AG08396 (cell line): Measurements from ENCODE around the gene MCRIP2.

Experiments used
- DNase-seq: peaks from one replicate; pipeline ENCODE4 v3.0.0; 2012; ENCODE audit warnings: low spot score, mixed read lengths

MCRIP2 gene

DNA sequence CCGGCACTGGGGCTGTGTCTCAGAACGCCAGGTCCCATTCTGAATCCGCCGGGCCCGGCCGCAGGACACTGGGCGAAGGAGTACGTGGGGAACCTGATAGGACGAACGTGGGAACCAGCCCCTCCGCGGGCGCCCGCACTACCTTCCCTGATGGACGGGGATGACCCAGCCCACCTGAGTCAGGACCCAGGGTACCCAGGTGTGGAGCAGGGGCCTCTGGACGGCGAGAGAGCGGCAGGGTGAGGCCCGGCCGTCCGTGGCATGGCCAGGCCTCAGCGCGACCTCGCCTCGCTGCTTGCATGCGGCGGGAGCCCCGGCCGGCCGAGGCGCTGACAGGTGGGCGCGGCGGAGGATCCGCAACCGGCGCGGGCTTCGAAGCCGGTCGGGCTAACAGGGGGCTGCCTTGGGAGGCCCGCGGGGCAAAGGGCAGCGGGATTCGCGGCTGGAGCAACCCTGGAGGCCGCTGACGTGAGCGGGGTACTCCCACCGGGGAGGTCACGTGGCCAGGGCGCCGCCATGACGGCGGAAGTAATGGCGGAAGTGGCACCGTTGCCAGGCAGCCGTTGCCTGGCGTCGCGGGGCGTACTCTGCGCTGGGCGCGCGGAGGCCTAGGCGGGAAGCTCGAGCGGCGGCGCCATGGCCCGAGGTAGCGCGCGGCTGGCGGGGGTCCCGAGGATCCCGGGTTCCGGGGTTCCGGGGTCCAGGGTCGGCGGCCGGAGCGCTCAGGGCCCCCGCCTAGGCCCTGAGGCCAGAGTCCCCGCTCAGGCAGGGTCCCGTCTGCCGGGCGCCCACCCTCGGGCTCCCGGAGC, 7.4 kb downstream of the MCRIP2 start, which contains the start of gene WDR90:
TSS of gene WDR90 (plus strand) at position 585 of the 809 bp plus-strand sequence. CDS start at position 637, 52 bp downstream.
- peak; percentile 99 for DNase-seq

DNA sequence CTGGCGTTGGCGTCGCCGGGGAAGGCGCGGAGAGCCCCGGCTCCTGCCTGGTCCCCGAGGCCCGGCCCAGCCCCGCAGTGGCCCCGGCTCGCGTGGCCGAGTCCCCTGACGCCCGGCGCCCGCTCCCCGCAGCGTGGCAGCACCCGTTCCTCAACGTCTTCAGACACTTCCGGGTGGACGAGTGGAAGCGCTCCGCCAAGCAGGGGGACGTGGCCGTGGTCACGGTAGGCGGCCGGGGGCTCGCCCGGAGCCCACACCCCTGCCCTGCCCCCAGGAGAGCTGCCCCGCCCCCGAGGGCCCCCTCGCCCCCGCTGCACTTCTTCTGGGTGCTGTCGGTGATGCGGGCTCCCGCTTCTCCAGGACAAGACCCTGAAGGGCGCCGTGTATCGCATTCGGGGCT, 8.0 kb downstream of the MCRIP2 start:
- peak; percentile 72 for DNase-seq

- no peak for DNase-seq
Measured at GRCh38 chr16:651844-652243, 10.2 kb downstream of the MCRIP2 start.

- no peak for DNase-seq
Measured at GRCh38 chr16:652454-653305, 11.1 kb downstream of the MCRIP2 start.

- no peak for DNase-seq
Measured at GRCh38 chr16:654034-654433, 12.4 kb downstream of the MCRIP2 start.

DNA sequence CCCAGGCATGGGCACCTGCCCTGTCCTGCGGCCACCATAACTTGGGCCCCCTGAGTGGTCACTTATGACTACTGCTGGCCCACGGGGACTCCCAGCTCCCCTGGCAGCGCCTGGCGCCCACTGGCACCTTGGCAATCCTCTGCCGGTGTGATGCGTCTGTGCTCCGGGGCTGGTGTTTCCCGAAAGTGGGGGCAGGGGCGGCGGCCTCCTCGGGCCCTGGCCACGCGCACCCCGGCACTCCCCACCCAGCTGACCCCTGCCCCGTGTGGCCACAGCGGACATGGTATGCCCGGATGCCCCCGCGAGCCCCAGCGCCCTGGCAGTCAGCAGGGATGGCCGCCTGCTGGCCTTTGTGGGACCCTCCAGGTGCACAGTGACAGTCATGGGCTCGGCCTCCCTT, 15.9 kb downstream of the MCRIP2 start:
- DNase-seq = no peak

DNA sequence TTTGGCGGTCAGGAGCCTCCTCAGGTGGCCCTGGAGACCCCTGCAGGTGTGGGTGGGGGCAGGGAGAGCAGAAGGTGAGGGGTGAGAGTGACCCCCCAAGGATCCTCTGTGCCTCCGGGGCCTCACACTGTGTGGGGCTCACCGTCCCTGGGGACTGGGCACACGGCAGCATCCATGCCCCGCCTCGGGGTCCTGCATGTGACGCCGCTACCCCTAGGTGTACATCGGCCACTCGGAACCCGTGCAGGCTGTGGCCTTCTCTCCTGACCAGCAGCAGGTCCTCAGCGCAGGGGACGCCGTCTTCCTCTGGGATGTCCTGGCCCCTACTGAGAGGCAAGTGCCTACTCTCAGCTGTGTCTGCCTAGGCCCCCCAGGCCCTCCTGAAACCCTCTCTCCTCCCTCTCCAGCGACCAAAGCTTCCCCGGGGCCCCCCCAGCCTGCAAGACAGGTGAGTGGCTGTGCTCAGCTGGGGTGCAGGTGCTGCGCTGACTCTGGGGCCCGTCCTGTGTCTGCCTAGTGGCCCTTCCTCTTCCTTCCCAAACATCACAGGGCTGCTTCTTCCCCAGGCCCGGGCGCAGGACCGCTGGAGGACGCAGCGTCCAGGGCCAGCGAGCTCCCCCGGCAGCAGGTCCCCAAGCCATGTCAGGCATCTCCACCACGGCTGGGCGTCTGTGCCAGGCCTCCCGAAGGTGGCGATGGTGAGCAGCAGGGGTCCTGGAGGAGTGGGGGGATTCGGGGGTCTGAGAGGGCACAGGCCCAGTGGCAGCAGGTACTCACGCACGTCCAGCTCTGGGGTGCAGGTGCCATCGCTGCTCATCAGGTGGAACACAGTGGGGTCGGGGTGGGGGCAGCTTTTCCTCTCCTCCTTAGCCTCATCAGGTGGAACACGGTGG, 17.3 kb downstream of the MCRIP2 start:
- no peak for DNase-seq

- no peak for DNase-seq
Measured at GRCh38 chr16:659618-660017, 18.0 kb downstream of the MCRIP2 start.

DNA sequence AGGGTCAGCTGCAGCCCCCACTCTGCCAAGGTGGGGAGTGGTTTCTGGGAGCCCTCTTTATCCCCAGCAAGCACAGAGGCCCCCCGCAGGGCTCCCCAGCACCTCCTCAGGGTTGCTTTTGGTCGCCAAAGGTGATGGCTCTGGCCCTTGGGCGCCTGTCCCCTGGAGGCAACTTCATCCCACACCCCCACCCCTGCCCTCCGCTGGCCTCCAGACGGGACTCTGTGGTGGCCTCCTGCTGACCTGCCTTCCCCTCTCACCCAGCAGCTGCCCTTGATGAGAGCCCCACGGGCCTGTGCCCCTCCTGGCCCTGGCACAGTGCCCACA, 18.5 kb downstream of the MCRIP2 start:
- DNase-seq = no peak

DNA sequence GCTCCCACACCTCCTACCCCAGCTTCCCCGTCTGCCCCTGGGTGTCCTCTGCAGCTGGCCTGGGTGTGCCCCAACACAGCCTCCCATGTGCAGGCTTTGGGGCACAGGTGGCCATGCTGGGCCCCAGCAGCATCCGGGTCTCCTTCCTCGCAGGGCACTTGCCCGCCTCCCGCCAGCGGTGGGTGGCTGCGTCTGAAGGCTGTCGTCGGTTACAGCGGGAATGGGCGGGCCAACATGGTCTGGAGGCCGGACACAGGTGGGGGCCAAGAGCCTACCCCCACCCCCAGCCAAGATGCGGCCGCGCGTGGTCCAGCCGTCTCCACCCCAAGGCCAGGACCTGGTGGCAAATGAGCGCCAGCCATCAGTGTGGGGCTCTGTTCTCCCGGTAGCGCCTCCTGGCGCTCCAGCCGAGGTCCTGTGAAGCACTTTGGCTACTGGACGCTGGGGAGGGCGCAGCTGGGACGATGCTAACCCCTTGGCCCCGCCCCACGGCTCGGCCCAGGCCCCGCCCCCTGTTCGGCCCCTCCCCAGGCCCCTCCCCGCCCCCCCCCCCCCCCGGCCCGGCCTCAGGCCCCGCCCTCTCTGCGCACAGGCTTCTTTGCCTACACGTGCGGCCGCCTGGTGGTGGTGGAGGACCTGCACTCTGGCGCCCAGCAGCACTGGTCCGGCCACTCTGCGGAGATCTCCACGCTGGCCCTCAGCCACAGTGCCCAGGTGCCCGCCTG, 19.0 kb downstream of the MCRIP2 start:
- DNase-seq = peak; percentile 83

- DNase-seq = no peak
Measured at GRCh38 chr16:661184-661821, 19.7 kb downstream of the MCRIP2 start.

- DNase-seq = no peak
Measured at GRCh38 chr16:662095-662494, 20.5 kb downstream of the MCRIP2 start.

GRCh38 chr16:662597-662996, 21.0 kb downstream of the MCRIP2 start:
- no peak for DNase-seq

- no peak for DNase-seq
Measured at GRCh38 chr16:666572-666971, 24.9 kb downstream of the MCRIP2 start.

GRCh38 chr16:667113-667779, 25.6 kb downstream of the MCRIP2 start:
- no peak for DNase-seq

DNA sequence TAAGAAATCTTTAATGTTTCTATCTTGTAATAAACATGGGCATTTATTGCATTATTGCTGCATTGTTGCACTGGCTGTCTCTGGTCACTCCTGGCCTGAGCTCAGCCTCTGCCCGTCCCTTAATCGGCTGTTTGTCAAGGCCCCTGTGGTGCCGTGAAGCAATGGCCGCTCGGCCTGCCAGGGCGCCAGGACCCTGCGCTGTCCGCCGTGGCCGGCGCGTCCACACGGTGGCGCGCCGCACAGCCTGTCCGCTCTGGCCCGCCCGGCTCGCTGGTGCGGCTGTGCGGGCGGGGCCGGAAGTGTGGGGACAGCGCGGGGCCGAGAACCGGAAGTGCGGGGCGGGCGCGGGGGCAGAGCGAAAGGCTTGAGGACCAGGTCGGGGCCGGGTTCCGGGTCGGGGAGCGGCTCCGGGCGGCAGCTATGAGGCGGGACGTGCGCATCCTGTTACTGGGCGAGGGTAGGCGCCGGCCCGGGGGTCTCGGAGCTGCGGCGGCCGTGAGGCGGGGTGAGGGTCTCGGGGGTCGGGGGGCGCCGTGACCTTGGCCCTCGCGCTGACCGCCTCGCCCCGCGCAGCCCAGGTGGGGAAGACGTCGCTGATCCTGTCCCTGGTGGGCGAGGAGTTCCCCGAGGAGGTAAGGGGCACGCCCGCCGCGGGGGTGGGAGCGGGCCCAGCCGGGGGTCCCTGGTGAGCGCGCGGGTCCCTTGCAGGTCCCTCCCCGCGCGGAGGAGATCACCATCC, 26.3 kb downstream of the MCRIP2 start, which contains the start of gene RHOT2:
TSS of gene RHOT2 (plus strand) at position 353 of the 739 bp plus-strand sequence. CDS start at position 421, 68 bp downstream.
- DNase-seq = peak; percentile 95

- no peak for DNase-seq
Measured at GRCh38 chr16:668519-669171, 27.0 kb downstream of the MCRIP2 start.

GRCh38 chr16:669666-670065, 28.0 kb downstream of the MCRIP2 start:
- no peak for DNase-seq
